Neural progenitor cell (in vitro differentiated cells): Measurements from ENCODE around the gene NDUFS8. TPM values are rescaled to one million over a fixed set of nuclear protein-coding genes. Genes with fewer than 3 reads are reported as not detected.

Source experiments
- DNase-seq: peaks from one replicate; pipeline ENCODE4 v3.0.0-alpha.2; 2016; ENCODE audit warnings: low spot score
- H2AFZ ChIP-seq: fragments of 200-600 bp; sonication (generic); replicated peaks from 2 replicates; pipeline ENCODE4 v1.6.1; 2016; ENCODE audit warnings: antibody characterized with exemption
- H3F3A ChIP-seq: fragments of 200-600 bp; sonication (generic); 2 replicates; pipeline ENCODE4 v1.6.1; 2016; ENCODE audit warnings: antibody characterized with exemption, low read depth
- H3K27ac ChIP-seq: fragments of 200-600 bp; sonication (generic); 2 replicates; pipeline ENCODE4 v1.5.1; 2016; ENCODE audit warnings: mild to moderate bottlenecking
- H3K27me3 ChIP-seq: fragments of 200-600 bp; sonication (generic); 2 replicates; pipeline ENCODE4 v1.6.1; 2016; ENCODE audit warnings: mild to moderate bottlenecking, moderate library complexity
- H3K36me3 ChIP-seq: fragments of 200-600 bp; sonication (generic); 2 replicates; pipeline ENCODE4 v1.5.1; 2016
- H3K4me1 ChIP-seq: fragments of 200-600 bp; sonication (generic); 2 replicates; pipeline ENCODE4 v1.6.1; 2016; ENCODE audit warnings: mixed run types
- H3K4me2 ChIP-seq: fragments of 200-600 bp; sonication (generic); 2 replicates; pipeline ENCODE4 v1.6.1; 2016
- H3K4me3 ChIP-seq: fragments of 200-600 bp; sonication (generic); 2 replicates; pipeline ENCODE4 v1.5.1; 2016
- H3K79me2 ChIP-seq: fragments of 200-600 bp; sonication (generic); 2 replicates; pipeline ENCODE4 v1.6.1; 2016; ENCODE audit warnings: low read depth
- H3K9ac ChIP-seq: fragments of 200-600 bp; sonication (generic); 2 replicates; pipeline ENCODE4 v1.6.1; 2016
- H3K9me3 ChIP-seq: fragments of 200-600 bp; sonication (generic); 2 replicates; pipeline ENCODE4 v1.5.1; 2016; ENCODE audit warnings: low read depth
- H4K20me1 ChIP-seq: fragments of 200-600 bp; sonication (generic); 2 replicates; pipeline ENCODE4 v1.6.1; 2016; ENCODE audit warnings: low read depth
- H3K27ac Mint-ChIP-seq: 3 replicates; pipeline ENCODE4 v1.8.0; 2021; ENCODE audit warnings: mixed read lengths
- H3K27me3 Mint-ChIP-seq: 2 replicates; pipeline ENCODE4 v1.8.0; 2022; ENCODE audit warnings: low read depth, mild to moderate bottlenecking, inconsistent platforms, moderate library complexity, mixed read lengths; ENCODE audit not compliant: insufficient read depth
- H3K36me3 Mint-ChIP-seq: 3 replicates; pipeline ENCODE4 v1.8.0; 2021; ENCODE audit warnings: mixed read lengths
- H3K4me1 Mint-ChIP-seq: 3 replicates; pipeline ENCODE4 v1.8.0; 2021; ENCODE audit warnings: mixed read lengths
- H3K4me3 Mint-ChIP-seq: 3 replicates; pipeline ENCODE4 v1.8.0; 2021; ENCODE audit warnings: mild to moderate bottlenecking, moderate library complexity, mixed read lengths
- H3K9me3 Mint-ChIP-seq: 3 replicates; pipeline ENCODE4 v1.8.0; 2020; ENCODE audit warnings: mixed read lengths
- CTCF ChIP-seq: fragments of 200-600 bp; sonication (generic); IDR thresholded peaks from 2 replicates; pipeline ENCODE4 v1.5.1; 2017; ENCODE audit warnings: antibody characterized with exemption, mild to moderate bottlenecking
- EZH2 ChIP-seq: fragments of 200-600 bp; sonication (generic); IDR thresholded peaks from 2 replicates; pipeline ENCODE4 v1.6.1; 2017; ENCODE audit warnings: antibody characterized with exemption, mild to moderate bottlenecking, moderate library complexity
- EZH2phosphoT487 ChIP-seq: fragments of 200-600 bp; sonication (generic); IDR thresholded peaks from 2 replicates; pipeline ENCODE4 v1.6.1; 2017; ENCODE audit warnings: antibody characterized with exemption
- total RNA-seq: library from RNA; depleted of rRNA; stranded (reverse); fragments of >200 nt; gene quantifications from 2 replicates; pipeline ENCODE4 v1.2.3, GENCODE V29; 2015; ENCODE audit warnings: low replicate concordance

Gene NDUFS8
- total RNA-seq, 1 donor from 2014 or later: 46.7 TPM

GRCh38 chr11:68009391-68010089 lies 20.9 kb upstream of the NDUFS8 start:
- no peaks in the 10 kb centered on the region for H3K9me3 ChIP-seq
- peaks cover 6% of the 10 kb centered on the region for H3K27me3 ChIP-seq
- H3F3A ChIP-seq: peaks cover 8% of the 10 kb centered on the region
- H3K36me3 Mint-ChIP-seq: no peaks in the 10 kb centered on the region
- peak overlapping the region; percentile 78 for H3K27ac Mint-ChIP-seq
- H3K9me3 Mint-ChIP-seq: no peaks in the 10 kb centered on the region
- H3K4me1 ChIP-seq: peaks cover 14% of the 10 kb centered on the region
- H3K4me1 Mint-ChIP-seq: peaks cover 59% of the 10 kb centered on the region
- H3K4me3 Mint-ChIP-seq: peak overlapping the region; percentile 30
- peak overlapping the region; percentile 24 for H3K4me2 ChIP-seq
- no peak overlapping the region for H3K9ac ChIP-seq
- no peak overlapping the region for H3K4me3 ChIP-seq
- no peaks in the 10 kb centered on the region for H4K20me1 ChIP-seq
- DNase-seq: no peak
- H3K79me2 ChIP-seq: no peaks in the 10 kb centered on the region
- no peaks in the 10 kb centered on the region for H3K36me3 ChIP-seq
- H3K27me3 Mint-ChIP-seq: peaks cover 15% of the 10 kb centered on the region
- H2AFZ ChIP-seq: no peak overlapping the region
- TF ChIP-seq EZH2: no peak
- no peak for TF ChIP-seq CTCF
- no peak for TF ChIP-seq EZH2phosphoT487
- H3K27ac ChIP-seq: no peak overlapping the region

- peak within 1 kb of the TSS; percentile 24 for H3K4me2 ChIP-seq
- H4K20me1 ChIP-seq: no peaks in the 10 kb centered on the region
- peak; percentile 57 for DNase-seq
- H2AFZ ChIP-seq: peak within 1 kb of the TSS; percentile 51
- H3K9ac ChIP-seq: no peak within 1 kb of the TSS
- H3K27me3 ChIP-seq: no peaks in the 10 kb centered on the region
- H3K36me3 Mint-ChIP-seq: no peaks in the 10 kb centered on the region
- peaks cover 14% of the 10 kb centered on the region for H3K4me1 ChIP-seq
- H3K27me3 Mint-ChIP-seq: peaks cover 16% of the 10 kb centered on the region
- TF ChIP-seq EZH2phosphoT487 (no peak), CTCF (no peak), EZH2 (no peak)
- no peaks in the 10 kb centered on the region for H3K9me3 ChIP-seq
- peak within 1 kb of the TSS; percentile 95 for H3K27ac Mint-ChIP-seq
- H3K4me3 Mint-ChIP-seq: peak within 1 kb of the TSS; percentile 30
- no peaks in the 10 kb centered on the region for H3K79me2 ChIP-seq
- peaks cover 8% of the 10 kb centered on the region for H3F3A ChIP-seq
- peaks cover 57% of the 10 kb centered on the region for H3K4me1 Mint-ChIP-seq
- no peaks in the 10 kb centered on the region for H3K9me3 Mint-ChIP-seq
- no peak within 1 kb of the TSS for H3K27ac ChIP-seq
- no peak within 1 kb of the TSS for H3K4me3 ChIP-seq
- H3K36me3 ChIP-seq: no peaks in the 10 kb centered on the region
Observed at GRCh38 chr11:68010090-68011041, 20.1 kb upstream of the NDUFS8 start, which contains the start of gene ALDH3B1. TSS of gene ALDH3B1 (plus strand) at chr11:68010327. CDS start at chr11:68015298, 4,971 bp downstream.

- Mint-ChIP-seq H3K4me3 (peak overlapping the region; percentile 48), H3K4me1 (peaks cover 57% of the 10 kb centered on the region), H3K27ac (peak overlapping the region; percentile 95), H3K27me3 (peaks cover 12% of the 10 kb centered on the region), H3K36me3 (no peaks in the 10 kb centered on the region), H3K9me3 (no peaks in the 10 kb centered on the region)
- H2AFZ ChIP-seq: no peak overlapping the region
- DNase-seq: no peak
- no peak overlapping the region for H3K9ac ChIP-seq
- peak overlapping the region; percentile 24 for H3K4me2 ChIP-seq
- H3F3A ChIP-seq: peaks cover 8% of the 10 kb centered on the region
- H3K27me3 ChIP-seq: no peaks in the 10 kb centered on the region
- no peaks in the 10 kb centered on the region for H3K9me3 ChIP-seq
- H3K36me3 ChIP-seq: no peaks in the 10 kb centered on the region
- H3K27ac ChIP-seq: no peak overlapping the region
- no peaks in the 10 kb centered on the region for H3K79me2 ChIP-seq
- no peak overlapping the region for H3K4me3 ChIP-seq
- H4K20me1 ChIP-seq: no peaks in the 10 kb centered on the region
- TF ChIP-seq EZH2 (no peak), CTCF (no peak), EZH2phosphoT487 (no peak)
- peaks cover 14% of the 10 kb centered on the region for H3K4me1 ChIP-seq
Observed at GRCh38 chr11:68011051-68011943, 19.2 kb upstream of the NDUFS8 start.
